LNCaP clone FGC (cell line): Measurements from ENCODE around the gene CABYR.

Experiments used
- DNase-seq: peaks from one replicate; pipeline ENCODE4 v3.0.0-alpha.2; 2011; ENCODE audit warnings: low read depth
- H3K4me3 ChIP-seq: 2 replicates; pipeline ENCODE4 v1.5.1; 2011; ENCODE audit warnings: mild to moderate bottlenecking, low read depth, low read length, control low read depth
- TF ChIP-seq, protein P1 (sequence below): IDR thresholded peaks from 2 replicates; pipeline ENCODE4 v1.5.1; 2012; ENCODE audit warnings: mild to moderate bottlenecking; ENCODE audit not compliant: control insufficient read depth, insufficient read depth; ENCODE audit errors: extremely low read depth

The CABYR gene

DNA sequence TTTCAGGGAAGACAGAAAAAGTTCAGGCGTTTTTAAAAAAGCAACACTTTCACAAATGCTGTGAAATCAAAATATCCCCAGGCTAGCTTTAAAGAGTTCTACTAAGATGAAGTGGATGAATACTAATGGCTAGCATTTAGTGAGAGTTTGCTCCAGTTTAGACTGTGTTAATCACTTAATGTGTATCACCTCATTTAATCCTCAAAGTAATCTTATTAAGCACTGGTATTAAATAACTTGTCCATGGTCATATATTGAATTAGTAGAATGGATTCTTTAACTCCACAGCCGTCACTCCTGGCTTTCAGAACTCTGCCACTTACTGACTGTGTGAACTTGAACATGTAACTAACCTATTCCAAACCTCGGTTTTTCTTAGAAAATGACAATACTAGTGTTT is 66.0 kb downstream of the CABYR start:
- TF ChIP-seq, protein P1, sequence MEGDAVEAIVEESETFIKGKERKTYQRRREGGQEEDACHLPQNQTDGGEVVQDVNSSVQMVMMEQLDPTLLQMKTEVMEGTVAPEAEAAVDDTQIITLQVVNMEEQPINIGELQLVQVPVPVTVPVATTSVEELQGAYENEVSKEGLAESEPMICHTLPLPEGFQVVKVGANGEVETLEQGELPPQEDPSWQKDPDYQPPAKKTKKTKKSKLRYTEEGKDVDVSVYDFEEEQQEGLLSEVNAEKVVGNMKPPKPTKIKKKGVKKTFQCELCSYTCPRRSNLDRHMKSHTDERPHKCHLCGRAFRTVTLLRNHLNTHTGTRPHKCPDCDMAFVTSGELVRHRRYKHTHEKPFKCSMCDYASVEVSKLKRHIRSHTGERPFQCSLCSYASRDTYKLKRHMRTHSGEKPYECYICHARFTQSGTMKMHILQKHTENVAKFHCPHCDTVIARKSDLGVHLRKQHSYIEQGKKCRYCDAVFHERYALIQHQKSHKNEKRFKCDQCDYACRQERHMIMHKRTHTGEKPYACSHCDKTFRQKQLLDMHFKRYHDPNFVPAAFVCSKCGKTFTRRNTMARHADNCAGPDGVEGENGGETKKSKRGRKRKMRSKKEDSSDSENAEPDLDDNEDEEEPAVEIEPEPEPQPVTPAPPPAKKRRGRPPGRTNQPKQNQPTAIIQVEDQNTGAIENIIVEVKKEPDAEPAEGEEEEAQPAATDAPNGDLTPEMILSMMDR = no peak

DNA sequence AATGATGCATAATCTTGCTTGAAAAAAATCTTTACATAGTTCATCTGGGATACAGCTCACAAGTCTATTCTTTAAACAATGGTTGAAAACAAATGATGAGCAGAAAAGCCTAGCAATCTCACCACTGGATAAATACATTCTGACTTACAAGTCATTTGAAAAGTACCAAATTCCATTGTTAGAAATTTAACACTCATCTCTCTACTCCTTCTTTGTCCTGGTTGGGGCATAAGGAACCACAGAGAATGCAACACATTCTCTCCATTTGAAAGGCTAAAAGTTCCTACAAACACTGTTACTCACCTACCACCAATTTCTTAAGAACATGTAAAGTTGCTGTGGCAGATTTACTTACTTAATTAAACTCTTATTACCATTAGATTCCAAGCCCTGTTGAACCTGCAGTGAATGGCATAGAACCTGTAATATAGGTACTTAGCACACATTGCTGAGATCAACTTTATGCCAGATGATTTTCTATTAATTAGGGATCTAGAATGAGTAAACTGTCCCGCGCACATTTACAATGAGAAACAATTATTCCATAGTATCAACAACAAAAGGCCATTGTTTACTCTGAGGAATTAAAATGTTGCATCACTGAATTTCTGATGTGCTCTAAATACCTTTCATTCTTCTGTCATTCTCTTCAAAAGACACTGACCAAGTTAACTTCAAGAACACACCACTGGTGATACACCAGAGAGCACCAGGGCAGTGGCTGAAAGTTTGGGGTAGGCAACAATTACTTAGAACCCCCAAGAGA is 69.6 kb downstream of the CABYR start:
- no peak for DNase-seq
- TF ChIP-seq, protein P1 = no peak
- no peak overlapping the region for H3K4me3 ChIP-seq

More for the DNA sequence above, 66.0 kb downstream of the CABYR start:
- no peak overlapping the region for H3K4me3 ChIP-seq
- no peak for DNase-seq

DNA sequence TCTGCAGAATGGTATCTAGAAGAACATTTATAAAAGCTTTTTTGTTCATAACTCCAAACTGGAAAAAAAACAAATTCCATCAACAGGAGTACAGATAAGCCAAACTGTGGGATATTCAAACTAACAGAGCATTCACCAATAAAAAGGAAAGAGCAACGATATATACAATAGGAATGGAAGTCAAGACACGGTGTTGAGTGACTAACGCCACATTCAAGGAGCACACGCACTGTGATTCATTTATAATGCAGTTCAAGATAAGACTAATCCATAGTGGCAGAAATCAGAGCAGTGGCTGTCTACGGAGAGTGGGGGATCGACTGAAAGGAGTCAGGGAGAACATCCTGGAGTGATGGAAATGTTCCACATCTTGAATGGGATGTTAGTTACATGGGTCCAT is 70.7 kb downstream of the CABYR start:
- TF ChIP-seq, protein P1 = no peak
- no peak overlapping the region for H3K4me3 ChIP-seq
- no peak for DNase-seq
